DOHH2 (cell line): ENCODE measurements around the gene VPS9D1.

ENCODE experiments used
- H3F3A ChIP-seq: fragments of 200-600 bp; sonication (generic), shearing (Covaris generic); 2 replicates; pipeline ENCODE4 v1.6.0; 2016; ENCODE audit warnings: antibody characterized with exemption, mild to moderate bottlenecking; ENCODE audit not compliant: control insufficient read depth, insufficient read depth
- H3K27ac ChIP-seq: fragments of 200-600 bp; sonication (generic); 2 replicates; pipeline ENCODE4 v1.5.1; 2014; ENCODE audit warnings: low read depth, mild to moderate bottlenecking, low read length, moderate library complexity
- H3K27me3 ChIP-seq: fragments of 200-600 bp; sonication (generic); 2 replicates; pipeline ENCODE4 v1.6.1; 2014; ENCODE audit warnings: mild to moderate bottlenecking, low read length, mixed read lengths; ENCODE audit not compliant: control insufficient read depth
- H3K36me3 ChIP-seq: fragments of 200-600 bp; sonication (generic); 2 replicates; pipeline ENCODE4 v1.6.1; 2014; ENCODE audit warnings: mild to moderate bottlenecking, low read length, moderate library complexity, mixed read lengths; ENCODE audit not compliant: control insufficient read depth
- H3K4me1 ChIP-seq: fragments of 200-600 bp; sonication (generic); 2 replicates; pipeline ENCODE4 v1.6.1; 2014; ENCODE audit warnings: mild to moderate bottlenecking, low read length, mixed read lengths; ENCODE audit not compliant: control insufficient read depth
- H3K4me2 ChIP-seq: fragments of 200-600 bp; sonication (generic); 2 replicates; pipeline ENCODE4 v1.6.0; 2014; ENCODE audit warnings: mild to moderate bottlenecking, low read length, moderate library complexity
- H3K4me3 ChIP-seq: fragments of 200-600 bp; sonication (generic); 2 replicates; pipeline ENCODE4 v1.5.1; 2014; ENCODE audit warnings: mild to moderate bottlenecking, low read length, mixed read lengths
- H3K79me2 ChIP-seq: fragments of 200-600 bp; sonication (generic); 2 replicates; pipeline ENCODE4 v1.6.1; 2014; ENCODE audit warnings: mild to moderate bottlenecking, low read length, mixed read lengths; ENCODE audit not compliant: control insufficient read depth
- H3K9me2 ChIP-seq: fragments of 200-600 bp; sonication (generic); replicated peaks from 2 replicates; pipeline ENCODE4 v1.6.1; 2014; ENCODE audit warnings: mild to moderate bottlenecking, low read length, mixed read lengths; ENCODE audit not compliant: control insufficient read depth
- H3K9me3 ChIP-seq: fragments of 200-600 bp; sonication (generic); 2 replicates; pipeline ENCODE4 v1.6.1; 2014; ENCODE audit warnings: antibody characterized with exemption, low read length, mixed read lengths; ENCODE audit not compliant: control insufficient read depth, insufficient read depth
- H4K20me1 ChIP-seq: fragments of 200-600 bp; sonication (generic); 2 replicates; pipeline ENCODE4 v1.6.0; 2014; ENCODE audit warnings: low read depth, mild to moderate bottlenecking, antibody characterized with exemption, low read length, moderate library complexity; ENCODE audit not compliant: control insufficient read depth, insufficient read depth
- EZH2phosphoT487 ChIP-seq: fragments of 200-600 bp; sonication (generic); IDR thresholded peaks from 2 replicates; pipeline ENCODE4 v1.6.1; 2017; ENCODE audit warnings: borderline replicate concordance, mild to moderate bottlenecking, antibody characterized with exemption, low read length, moderate library complexity, mixed read lengths
- TF ChIP-seq, protein P1 (sequence below): fragments of 200-600 bp; sonication (generic); IDR thresholded peaks from one replicate; pipeline ENCODE4 v1.5.1; 2014; ENCODE audit warnings: antibody characterized with exemption, mild to moderate bottlenecking, low read depth, low read length; ENCODE audit not compliant: poor library complexity, severe bottlenecking

VPS9D1 gene

DNA sequence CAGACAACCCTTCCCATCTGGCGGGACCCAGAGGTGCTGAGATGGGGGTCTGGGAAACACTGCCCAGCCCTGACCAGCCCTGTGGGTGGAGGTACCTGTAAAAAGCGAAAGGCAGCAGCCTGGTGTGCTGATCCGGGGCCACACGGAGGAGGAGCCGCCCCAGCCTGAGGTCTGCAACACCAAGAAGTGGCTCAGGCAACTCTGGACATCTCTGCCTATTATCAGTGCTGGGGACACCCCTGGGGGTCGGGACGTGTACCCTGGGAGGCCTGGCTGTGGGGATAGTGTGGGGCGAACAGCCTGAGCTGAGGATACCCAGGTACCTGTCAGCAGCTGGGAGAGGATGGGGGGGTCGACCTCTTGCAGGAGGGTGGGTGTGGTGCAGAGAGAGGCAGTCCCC, 18.7 kb upstream of the VPS9D1 start:
- Histone ChIP-seq H3F3A (peaks cover 7% of the 10 kb centered on the region; the same call in 1 of the 2 replicates), H4K20me1 (peaks cover 10% of the 10 kb centered on the region), H3K9me2 (no peaks in the 10 kb centered on the region), H3K9me3 (no peaks in the 10 kb centered on the region), H3K4me2 (no peak overlapping the region), H3K4me3 (no peak overlapping the region), H3K4me1 (no peaks in the 10 kb centered on the region), H3K36me3 (peaks cover 98% of the 10 kb centered on the region), H3K27me3 (no peaks in the 10 kb centered on the region), H3K79me2 (peaks cover 24% of the 10 kb centered on the region), H3K27ac (no peak overlapping the region)
- TF ChIP-seq, protein P1, sequence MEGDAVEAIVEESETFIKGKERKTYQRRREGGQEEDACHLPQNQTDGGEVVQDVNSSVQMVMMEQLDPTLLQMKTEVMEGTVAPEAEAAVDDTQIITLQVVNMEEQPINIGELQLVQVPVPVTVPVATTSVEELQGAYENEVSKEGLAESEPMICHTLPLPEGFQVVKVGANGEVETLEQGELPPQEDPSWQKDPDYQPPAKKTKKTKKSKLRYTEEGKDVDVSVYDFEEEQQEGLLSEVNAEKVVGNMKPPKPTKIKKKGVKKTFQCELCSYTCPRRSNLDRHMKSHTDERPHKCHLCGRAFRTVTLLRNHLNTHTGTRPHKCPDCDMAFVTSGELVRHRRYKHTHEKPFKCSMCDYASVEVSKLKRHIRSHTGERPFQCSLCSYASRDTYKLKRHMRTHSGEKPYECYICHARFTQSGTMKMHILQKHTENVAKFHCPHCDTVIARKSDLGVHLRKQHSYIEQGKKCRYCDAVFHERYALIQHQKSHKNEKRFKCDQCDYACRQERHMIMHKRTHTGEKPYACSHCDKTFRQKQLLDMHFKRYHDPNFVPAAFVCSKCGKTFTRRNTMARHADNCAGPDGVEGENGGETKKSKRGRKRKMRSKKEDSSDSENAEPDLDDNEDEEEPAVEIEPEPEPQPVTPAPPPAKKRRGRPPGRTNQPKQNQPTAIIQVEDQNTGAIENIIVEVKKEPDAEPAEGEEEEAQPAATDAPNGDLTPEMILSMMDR = no peak
- TF ChIP-seq EZH2phosphoT487 = no peak

DNA sequence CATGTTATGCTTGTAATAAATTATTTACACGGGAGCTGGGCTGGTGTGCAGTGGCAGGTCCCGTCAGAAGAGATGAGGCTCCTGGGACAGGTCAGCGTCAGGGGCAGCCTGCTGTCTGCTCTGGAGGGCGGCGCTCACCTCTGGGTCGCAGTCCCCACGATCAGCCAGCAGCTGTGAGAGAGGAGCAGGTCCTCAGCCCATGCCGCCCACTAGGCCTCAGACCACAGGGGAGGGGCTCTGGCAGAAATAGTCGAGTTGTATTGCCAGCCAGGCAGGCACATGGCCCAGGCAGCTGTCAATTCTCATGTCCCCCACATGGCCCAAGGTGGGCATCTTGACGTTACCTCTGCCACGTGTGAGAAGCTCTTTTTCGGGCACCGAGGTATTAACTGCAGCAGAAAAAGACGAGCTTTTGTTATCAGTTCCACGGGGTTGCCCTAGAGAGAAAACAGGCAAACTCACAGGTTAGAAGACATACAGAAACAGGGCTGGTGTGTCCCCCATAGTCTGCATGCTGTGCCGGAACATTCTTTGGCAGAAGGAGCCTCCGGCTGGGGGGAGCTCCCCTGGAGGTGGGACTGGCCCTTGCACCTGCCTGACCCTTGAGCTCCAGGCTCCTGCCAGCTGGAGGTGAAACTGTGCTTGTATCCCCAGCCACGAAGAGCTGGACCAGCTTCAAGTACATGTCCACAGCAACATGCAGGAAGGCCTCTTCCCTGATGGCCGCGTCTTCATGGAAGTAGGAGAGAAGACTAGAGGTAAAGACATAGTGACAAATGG, 18.0 kb upstream of the VPS9D1 start:
- no peak overlapping the region for H3K4me3 ChIP-seq
- H3K36me3 ChIP-seq = peaks cover 98% of the 10 kb centered on the region
- no peak overlapping the region for H3K27ac ChIP-seq
- TF ChIP-seq, protein P1 = no peak
- no peak for TF ChIP-seq EZH2phosphoT487
- H3K27me3 ChIP-seq = no peaks in the 10 kb centered on the region
- no peak overlapping the region for H3K4me2 ChIP-seq
- no peaks in the 10 kb centered on the region for H3K9me3 ChIP-seq
- no peaks in the 10 kb centered on the region for H3K9me2 ChIP-seq
- peaks cover 24% of the 10 kb centered on the region for H3K79me2 ChIP-seq
- H4K20me1 ChIP-seq = peaks cover 10% of the 10 kb centered on the region
- no peaks in the 10 kb centered on the region for H3K4me1 ChIP-seq
- H3F3A ChIP-seq = peaks cover 7% of the 10 kb centered on the region; the same call in 1 of the 2 replicates

DNA sequence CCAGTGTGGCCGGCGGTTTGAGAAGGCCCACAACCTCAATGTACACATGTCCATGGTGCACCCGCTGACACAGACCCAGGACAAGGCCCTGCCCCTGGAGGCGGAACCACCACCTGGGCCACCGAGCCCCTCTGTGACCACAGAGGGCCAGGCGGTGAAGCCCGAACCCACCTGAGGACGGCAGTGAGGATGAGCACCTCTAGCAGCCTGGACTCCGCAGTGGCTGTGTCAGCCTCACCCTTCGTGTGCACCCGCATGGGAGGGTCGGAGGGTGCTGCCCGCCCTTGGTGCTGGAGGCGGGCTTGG, 17.3 kb upstream of the VPS9D1 start:
- no peak overlapping the region for H3K27ac ChIP-seq
- H3K9me3 ChIP-seq = no peaks in the 10 kb centered on the region
- peaks cover 10% of the 10 kb centered on the region for H3F3A ChIP-seq
- peaks cover 24% of the 10 kb centered on the region for H3K79me2 ChIP-seq
- no peak overlapping the region for H3K4me2 ChIP-seq
- peaks cover 12% of the 10 kb centered on the region for H4K20me1 ChIP-seq
- H3K4me3 ChIP-seq = no peak overlapping the region
- H3K4me1 ChIP-seq = no peaks in the 10 kb centered on the region
- no peaks in the 10 kb centered on the region for H3K27me3 ChIP-seq
- no peak for TF ChIP-seq EZH2phosphoT487
- TF ChIP-seq, protein P1 = no peak
- H3K36me3 ChIP-seq = peaks cover 96% of the 10 kb centered on the region
- no peaks in the 10 kb centered on the region for H3K9me2 ChIP-seq
